ENCODE measurements around the gene APOH.

DNA sequence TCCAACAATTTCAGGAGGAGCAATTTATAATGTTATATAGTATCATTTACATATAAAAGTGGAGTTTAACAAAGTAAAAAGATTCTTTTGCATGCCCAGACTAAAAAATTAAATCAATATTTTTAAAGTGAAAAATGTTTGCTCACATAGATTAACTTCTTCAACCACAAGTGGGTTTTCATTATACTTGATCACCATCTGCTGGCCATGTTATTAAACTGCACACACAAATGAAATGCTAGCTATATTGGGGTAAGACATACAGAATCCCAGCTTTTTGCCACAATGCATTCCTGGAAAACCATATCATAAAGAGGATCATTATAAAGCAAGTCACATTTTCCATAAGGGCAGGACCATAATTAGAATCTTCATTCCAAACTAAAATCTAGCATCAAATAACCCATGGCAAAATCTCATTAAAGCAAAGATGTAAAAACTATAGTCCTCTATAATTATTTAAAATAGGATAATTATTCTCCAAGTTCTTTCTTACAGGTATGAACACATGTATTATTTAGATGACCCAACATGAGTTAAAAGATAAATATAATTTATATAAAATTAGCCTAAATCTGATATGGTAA is 63.6 kb downstream of the APOH start:
- TF ChIP-seq, protein P1, sequence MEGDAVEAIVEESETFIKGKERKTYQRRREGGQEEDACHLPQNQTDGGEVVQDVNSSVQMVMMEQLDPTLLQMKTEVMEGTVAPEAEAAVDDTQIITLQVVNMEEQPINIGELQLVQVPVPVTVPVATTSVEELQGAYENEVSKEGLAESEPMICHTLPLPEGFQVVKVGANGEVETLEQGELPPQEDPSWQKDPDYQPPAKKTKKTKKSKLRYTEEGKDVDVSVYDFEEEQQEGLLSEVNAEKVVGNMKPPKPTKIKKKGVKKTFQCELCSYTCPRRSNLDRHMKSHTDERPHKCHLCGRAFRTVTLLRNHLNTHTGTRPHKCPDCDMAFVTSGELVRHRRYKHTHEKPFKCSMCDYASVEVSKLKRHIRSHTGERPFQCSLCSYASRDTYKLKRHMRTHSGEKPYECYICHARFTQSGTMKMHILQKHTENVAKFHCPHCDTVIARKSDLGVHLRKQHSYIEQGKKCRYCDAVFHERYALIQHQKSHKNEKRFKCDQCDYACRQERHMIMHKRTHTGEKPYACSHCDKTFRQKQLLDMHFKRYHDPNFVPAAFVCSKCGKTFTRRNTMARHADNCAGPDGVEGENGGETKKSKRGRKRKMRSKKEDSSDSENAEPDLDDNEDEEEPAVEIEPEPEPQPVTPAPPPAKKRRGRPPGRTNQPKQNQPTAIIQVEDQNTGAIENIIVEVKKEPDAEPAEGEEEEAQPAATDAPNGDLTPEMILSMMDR (conservative IDR thresholded peaks at IDR 0.05 in 1 of 2, IDR thresholded peaks at IDR 0.05 in 1 of 2; ENCODE audit: extremely low read depth in 1 of 2, insufficient read depth in 1 of 2, low read depth in 1 of 2, low read length in 2 of 2) = peak; percentile 62 to 64
- no peak for TF ChIP-seq EZH2 (IDR thresholded peaks at IDR 0.05; ENCODE audit: borderline replicate concordance, low read length)
